Astrocyte of the spinal cord (primary cell): Measurements from ENCODE around the gene PTPN7.

Source experiments
- DNase-seq: peaks from one replicate; pipeline ENCODE4 v3.0.0; 2011; ENCODE audit warnings: low read depth, low spot score
- H3K4me3 ChIP-seq: 2 replicates; pipeline ENCODE4 v1.5.1; 2011; ENCODE audit warnings: low read depth, mild to moderate bottlenecking, low read length, moderate library complexity
- CTCF ChIP-seq: IDR thresholded peaks from 2 replicates; pipeline ENCODE4 v1.5.1; 2012; ENCODE audit warnings: low read depth, mild to moderate bottlenecking, low read length, inconsistent platforms
- in situ Hi-C: cut with HindIII; loops from 2 replicates; pipeline ENCODE4 v1.10.0; 2017; ENCODE audit warnings: low sequenced_read_pairs

The PTPN7 gene

GRCh38 chr1:202202500-202203168 lies 42.2 kb upstream of the PTPN7 start:
- no peak overlapping the region for H3K4me3 ChIP-seq
- in situ Hi-C loops, result loop anchor here (25.0 kb wide), 1 partner anchor 110 kb away; no protein-coding TSS in a partner anchor
- TF ChIP-seq CTCF, result no peak
- DNase-seq, result no peak

GRCh38 chr1:202201971-202202370 lies 41.6 kb upstream of the PTPN7 start:
- in situ Hi-C loops, result loop anchor here (25.0 kb wide), 1 partner anchor 110 kb away; no protein-coding TSS in a partner anchor
- no peak for DNase-seq
- TF ChIP-seq CTCF, result no peak
- H3K4me3 ChIP-seq, result no peak overlapping the region

GRCh38 chr1:202201266-202201665 lies 40.9 kb upstream of the PTPN7 start:
- in situ Hi-C loops, result loop anchor here (25.0 kb wide), 1 partner anchor 111 kb away; no protein-coding TSS in a partner anchor
- no peak for TF ChIP-seq CTCF
- no peak overlapping the region for H3K4me3 ChIP-seq
- DNase-seq, result no peak

- in situ Hi-C loops, result loop anchor here (25.0 kb wide), 1 partner anchor 112 kb away; no protein-coding TSS in a partner anchor
Observed at GRCh38 chr1:202200669-202201068, 40.3 kb upstream of the PTPN7 start.

GRCh38 chr1:202200112-202200548 lies 39.7 kb upstream of the PTPN7 start:
- no peak overlapping the region for H3K4me3 ChIP-seq
- in situ Hi-C loops, result loop anchor here (25.0 kb wide), 1 partner anchor 112 kb away; no protein-coding TSS in a partner anchor
- DNase-seq, result no peak
- TF ChIP-seq CTCF, result no peak

More at GRCh38 chr1:202200669-202201068, 40.3 kb upstream of the PTPN7 start:
- TF ChIP-seq CTCF, result no peak
- H3K4me3 ChIP-seq, result no peak overlapping the region
- DNase-seq, result no peak

- in situ Hi-C loops, result no loop called here
- no peak for TF ChIP-seq CTCF
- no peak overlapping the region for H3K4me3 ChIP-seq
- DNase-seq, result no peak
Observed at GRCh38 chr1:202199040-202199889, 38.9 kb upstream of the PTPN7 start.
